HepG2 (cell line): ENCODE data around the gene SAMD14. TPM values are rescaled to one million over a fixed set of nuclear protein-coding genes. Genes with fewer than 3 reads are reported as not detected.

Source experiments
- CHD4 ChIP-seq: fragments of 200-600 bp; sonication (generic); IDR thresholded peaks from 2 replicates; pipeline ENCODE4 v1.7.0; 2017; ENCODE audit warnings: mild to moderate bottlenecking, low read length, borderline replicate concordance
- ELF4 ChIP-seq: sonication (generic); formaldehyde crosslinking; IDR thresholded peaks from 2 replicates; pipeline ENCODE4 v1.5.0; 2020; ENCODE audit warnings: missing genetic modification reagents, mild to moderate bottlenecking, moderate library complexity, borderline replicate concordance
- HIVEP1 ChIP-seq: sonication (generic); formaldehyde crosslinking; IDR thresholded peaks from 2 replicates; pipeline ENCODE4 v1.4.0; 2020; ENCODE audit warnings: mild to moderate bottlenecking, missing genetic modification reagents
- IKZF1 ChIP-seq: fragments of 450-650 bp; IDR thresholded peaks from 2 replicates; pipeline ENCODE4 v1.7.1; 2016
- IKZF4 ChIP-seq: sonication (generic); formaldehyde crosslinking; IDR thresholded peaks from 2 replicates; pipeline ENCODE4 v1.5.1; 2020; ENCODE audit warnings: borderline replicate concordance, mild to moderate bottlenecking, low read depth, missing genetic modification reagents; ENCODE audit errors: not compliant biosample characterization
- JUNB ChIP-seq: sonication (generic); formaldehyde crosslinking; IDR thresholded peaks from 2 replicates; pipeline ENCODE4 v1.8.0; 2022; ENCODE audit warnings: missing genetic modification reagents, mild to moderate bottlenecking, borderline replicate concordance
- MEF2D ChIP-seq: sonication (generic); formaldehyde crosslinking; IDR thresholded peaks from 2 replicates; pipeline ENCODE4 v1.5.1; 2020; ENCODE audit warnings: mild to moderate bottlenecking, missing genetic modification reagents
- NFKBIZ ChIP-seq: IDR thresholded peaks from 2 replicates; pipeline ENCODE4 v1.6.1; 2018; ENCODE audit warnings: missing genetic modification reagents, missing compliant biosample characterization
- NONO ChIP-seq, 2 experiments: fragments of 450-650 bp in 1 of 2; sonication (generic) in 1 of 2; formaldehyde crosslinking in 1 of 2; IDR thresholded peaks in 1 of 2; conservative IDR thresholded peaks in 1 of 2; 2 replicates each; pipeline versions ENCODE4 v1.6.1 to v1.8.0; 2017 to 2022; ENCODE audit warnings: mild to moderate bottlenecking in 1 of 2, missing genetic modification reagents in 1 of 2, moderate library complexity in 1 of 2
- RARA ChIP-seq: IDR thresholded peaks from 2 replicates; pipeline ENCODE4 v1.6.1; 2016; ENCODE audit warnings: missing genetic modification reagents, missing compliant biosample characterization
- RBM39 ChIP-seq: fragments of 200-400 bp; formaldehyde crosslinking; IDR thresholded peaks from one replicate; pipeline ENCODE4 v1.6.1; 2018; ENCODE audit warnings: antibody characterized with exemption, mild to moderate bottlenecking, low read depth, low read length; ENCODE audit not compliant: poor library complexity, severe bottlenecking
- REXO4 ChIP-seq: sonication (generic); formaldehyde crosslinking; IDR thresholded peaks from 2 replicates; pipeline ENCODE4 v1.8.0; 2022; ENCODE audit warnings: missing genetic modification reagents, mild to moderate bottlenecking, borderline replicate concordance
- RFX1 ChIP-seq: fragments of 450-650 bp; IDR thresholded peaks from 2 replicates; pipeline ENCODE4 v1.6.1; 2017
- RNF219 ChIP-seq: sonication (generic); formaldehyde crosslinking; IDR thresholded peaks from 2 replicates; pipeline ENCODE4 v1.5.0; 2020; ENCODE audit warnings: mild to moderate bottlenecking, missing genetic modification reagents
- SMAD3 ChIP-seq: sonication (generic); formaldehyde crosslinking; IDR thresholded peaks from 2 replicates; pipeline ENCODE4 v1.4.0; 2020; ENCODE audit warnings: missing genetic modification reagents
- SYNCRIP ChIP-seq: fragments of 200-400 bp; formaldehyde crosslinking; IDR thresholded peaks from 2 replicates; pipeline ENCODE4 v1.6.1; 2018; ENCODE audit warnings: mild to moderate bottlenecking, low read depth, low read length; ENCODE audit not compliant: insufficient read depth
- TFDP1 ChIP-seq: IDR thresholded peaks from 2 replicates; pipeline ENCODE4 v1.6.1; 2016; ENCODE audit warnings: missing compliant biosample characterization, missing genetic modification reagents, borderline replicate concordance
- TSC22D2 ChIP-seq: sonication (generic); formaldehyde crosslinking; IDR thresholded peaks from 2 replicates; pipeline ENCODE4 v1.5.1; 2020; ENCODE audit warnings: missing genetic modification reagents, mild to moderate bottlenecking, borderline replicate concordance
- ZBTB10 ChIP-seq: sonication (generic); formaldehyde crosslinking; IDR thresholded peaks from 2 replicates; pipeline ENCODE4 v1.4.0; 2020; ENCODE audit warnings: missing genetic modification reagents, borderline replicate concordance
- ZNF207 ChIP-seq: fragments of 450-650 bp; IDR thresholded peaks from 2 replicates; pipeline ENCODE4 v1.6.1; 2016; ENCODE audit warnings: antibody characterized with exemption, borderline replicate concordance
- ZNF350 ChIP-seq: sonication (generic); formaldehyde crosslinking; IDR thresholded peaks from 2 replicates; pipeline ENCODE4 v1.4.0; 2020; ENCODE audit warnings: mild to moderate bottlenecking, low read depth, missing genetic modification reagents, borderline replicate concordance
- ZNF354B ChIP-seq: sonication (generic); formaldehyde crosslinking; IDR thresholded peaks from 2 replicates; pipeline ENCODE4 v1.8.0; 2022; ENCODE audit warnings: mild to moderate bottlenecking, missing genetic modification reagents
- ZNF550 ChIP-seq: sonication (generic); formaldehyde crosslinking; IDR thresholded peaks from 2 replicates; pipeline ENCODE4 v1.4.0; 2020; ENCODE audit warnings: mild to moderate bottlenecking, missing genetic modification reagents, borderline replicate concordance
- ZNF614 ChIP-seq: IDR thresholded peaks from 2 replicates; pipeline ENCODE4 v1.6.1; 2018; ENCODE audit warnings: missing biosample characterization, missing genetic modification reagents, inconsistent platforms, borderline replicate concordance
- ZNF775 ChIP-seq: sonication (generic); formaldehyde crosslinking; IDR thresholded peaks from 2 replicates; pipeline ENCODE4 v1.4.0; 2020; ENCODE audit warnings: missing genetic modification reagents, mild to moderate bottlenecking, moderate library complexity, borderline replicate concordance
- polyA plus RNA-seq, 8 experiments: library from polyadenylated mRNA; depleted of rRNA in 3 of 8; stranded (reverse) in 7 of 8; unstranded in 1 of 8; fragments of >200 nt; fragmentation: Illumina TruSeq in 4 of 8; extraction: Trizol in 4 of 8; gene quantifications; 2 replicates each; pipeline versions ENCODE4 v1.2.1 to v1.2.3, GENCODE V29; 2011 to 2016; ENCODE audit warnings: low read depth in 4 of 8, missing spikeins in 1 of 8, mixed read lengths in 1 of 8; ENCODE audit not compliant: insufficient read depth in 1 of 8
- total RNA-seq, 5 experiments: library from RNA; depleted of rRNA; stranded (reverse); fragments of >200 nt; fragmentation: Illumina TruSeq; extraction: Trizol; gene quantifications; 2 replicates each; pipeline ENCODE4 v1.2.3, GENCODE V29; 2016; ENCODE audit warnings: low read depth in 1 of 5

Gene SAMD14
- total and polyA plus RNA-seq, 2 of the 13 experiments (the other 11 are each of a cell fraction or from before 2014, with no cell fraction given): 0.07 to 0.22 TPM

GRCh38 chr17:50151937-50152547 is 22.1 kb upstream of the SAMD14 start (continued):
- TF ChIP-seq MEF2D (CRISPR knock-in tag) (peak; percentile 91), SYNCRIP (no peak), ZNF550 (CRISPR knock-in tag) (no peak), CHD4 (no peak), RARA (CRISPR knock-in tag) (no peak), RBM39 (no peak), IKZF1 (no peak), NONO (IDR thresholded peaks at IDR 0.05) (no peak), NONO (CRISPR knock-in tag; conservative IDR thresholded peaks at IDR 0.05) (no peak), ZNF350 (CRISPR knock-in tag) (no peak), REXO4 (CRISPR knock-in tag) (no peak), NFKBIZ (CRISPR knock-in tag) (no peak), IKZF4 (CRISPR knock-in tag) (no peak), RNF219 (CRISPR knock-in tag) (no peak), ZBTB10 (CRISPR knock-in tag) (no peak), ELF4 (CRISPR knock-in tag) (peak; percentile 90; the same call in 1 of the 2 replicates), RFX1 (no peak), TSC22D2 (CRISPR knock-in tag) (no peak), HIVEP1 (CRISPR knock-in tag) (0 out of 2 replicates have a peak, but pooled peaks have one; percentile 60), TFDP1 (peak; percentile 54; the same call in 1 of the 2 replicates), JUNB (CRISPR knock-in tag) (no peak), ZNF207 (no peak), SMAD3 (no peak), ZNF614 (CRISPR knock-in tag) (0 out of 2 replicates have a peak, but pooled peaks have one; percentile 25), ZNF354B (CRISPR knock-in tag) (no peak), ZNF775 (CRISPR knock-in tag) (0 out of 2 replicates have a peak, but pooled peaks have one; percentile 32)
